Sigmoid colon (tissue), 4 donors: ENCODE results near the gene MACROD2.

Experiments
- CTCF ChIP-seq, 4 experiments: fragments of 450-650 bp in 3 of 4; fragments of 200-600 bp in 1 of 4; IDR thresholded peaks; one replicate each; pipeline ENCODE4 v1.5.1; 2016 to 2019; ENCODE audit warnings: antibody characterized with exemption in 4 of 4, mild to moderate bottlenecking in 3 of 4, moderate library complexity in 2 of 4
- EP300 ChIP-seq, 4 donors: sonication (generic); formaldehyde crosslinking; IDR thresholded peaks; one replicate each; pipeline ENCODE4 v1.6.1; 2017; ENCODE audit warnings: antibody characterized with exemption in 4 of 4
- POLR2A ChIP-seq, 2 donors: fragments of 450-650 bp; IDR thresholded peaks; one replicate each; pipeline ENCODE4 v1.6.1; 2016; ENCODE audit warnings: antibody characterized with exemption in 2 of 2, mild to moderate bottlenecking in 2 of 2, moderate library complexity in 2 of 2
- POLR2AphosphoS5 ChIP-seq, 4 donors: sonication (generic); formaldehyde crosslinking; IDR thresholded peaks; one replicate each; pipeline ENCODE4 v1.6.1; 2017; ENCODE audit warnings: antibody characterized with exemption in 4 of 4

- TF ChIP-seq CTCF (IDR thresholded peaks at IDR 0.05) (no peak), POLR2A (IDR thresholded peaks at IDR 0.05) (no peak), POLR2AphosphoS5 (IDR thresholded peaks at IDR 0.05) (no peak), EP300 (IDR thresholded peaks at IDR 0.05) (no peak)
These were observed 919.3 kb downstream of the MACROD2 start for GRCh38 chr20:14914633-14915032.
